KMS-11 (cell line): ENCODE data around the gene NKAIN4.

ENCODE experiments used
- H2AFZ ChIP-seq: fragments of 200-600 bp; sonication (generic); 2 replicates; pipeline ENCODE4 v1.6.1; 2016; ENCODE audit warnings: antibody characterized with exemption, mixed run types, low read depth
- H3K27ac ChIP-seq: fragments of 200-600 bp; sonication (generic); 2 replicates; pipeline ENCODE4 v1.6.1; 2016; ENCODE audit warnings: mild to moderate bottlenecking, mixed run types
- H3K27me3 ChIP-seq: fragments of 200-600 bp; sonication (generic); 2 replicates; pipeline ENCODE4 v1.6.1; 2017; ENCODE audit warnings: mild to moderate bottlenecking, low read depth, mixed run types, moderate library complexity; ENCODE audit not compliant: insufficient read depth
- H3K36me3 ChIP-seq: fragments of 200-600 bp; sonication (generic); 2 replicates; pipeline ENCODE4 v1.6.1; 2017; ENCODE audit warnings: mild to moderate bottlenecking, mixed run types; ENCODE audit not compliant: insufficient read depth
- H3K4me1 ChIP-seq: fragments of 200-600 bp; sonication (generic); 2 replicates; pipeline ENCODE4 v1.6.1; 2016; ENCODE audit warnings: mild to moderate bottlenecking, low read depth, mixed run types; ENCODE audit not compliant: poor library complexity, severe bottlenecking
- H3K4me2 ChIP-seq: fragments of 200-600 bp; sonication (generic); 2 replicates; pipeline ENCODE4 v1.7.0; 2016; ENCODE audit warnings: mild to moderate bottlenecking, mixed run types
- H3K4me3 ChIP-seq: fragments of 200-600 bp; sonication (generic); IDR thresholded peaks from 2 replicates; pipeline ENCODE4 v1.6.1; 2017; ENCODE audit warnings: low read depth, low read length, mixed read lengths; ENCODE audit not compliant: insufficient read depth
- H3K79me2 ChIP-seq: fragments of 200-600 bp; sonication (generic); 2 replicates; pipeline ENCODE4 v1.6.1; 2016; ENCODE audit warnings: low read depth, mixed run types; ENCODE audit not compliant: insufficient read depth
- H3K9ac ChIP-seq: fragments of 200-600 bp; sonication (generic); 2 replicates; pipeline ENCODE4 v1.6.1; 2016; ENCODE audit warnings: mild to moderate bottlenecking, mixed run types
- H4K20me1 ChIP-seq: fragments of 200-600 bp; sonication (generic); 2 replicates; pipeline ENCODE4 v1.6.1; 2016; ENCODE audit warnings: mild to moderate bottlenecking, mixed run types; ENCODE audit not compliant: insufficient read depth
- CTCF ChIP-seq: fragments of 200-600 bp; sonication (generic); conservative IDR thresholded peaks from 2 replicates; pipeline ENCODE4 v1.6.1; 2017; ENCODE audit warnings: low read depth, mild to moderate bottlenecking, antibody characterized with exemption, low read length, moderate library complexity, mixed read lengths

NKAIN4 gene

DNA sequence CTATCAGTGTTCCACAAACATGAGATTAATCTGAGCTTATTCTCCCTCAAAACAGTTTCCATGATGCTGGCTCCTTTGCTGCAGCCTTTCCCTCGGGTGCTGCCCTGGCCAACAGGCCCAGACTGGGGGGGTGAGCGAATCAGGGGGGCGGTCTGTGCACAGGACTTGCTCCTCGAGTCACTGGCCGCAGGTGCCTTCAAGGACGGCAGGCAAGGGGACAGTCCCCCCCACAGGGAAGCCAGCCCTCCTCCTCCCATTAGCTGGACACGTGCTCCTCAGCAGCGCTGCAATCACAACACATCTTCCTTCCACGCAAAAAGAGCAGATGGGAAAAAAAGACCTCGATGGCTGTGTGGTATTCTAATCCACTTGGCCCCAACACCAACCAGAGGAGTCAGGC is 48.4 kb downstream of the NKAIN4 start:
- Histone ChIP-seq H3K36me3 (peaks cover 33% of the 10 kb centered on the region; the same call in 1 of the 2 replicates), H3K4me3 (no peak overlapping the region), H4K20me1 (peaks cover 19% of the 10 kb centered on the region), H3K4me2 (no peak overlapping the region), H3K79me2 (peaks cover 83% of the 10 kb centered on the region), H3K9ac (no peak overlapping the region), H3K4me1 (peaks cover 25% of the 10 kb centered on the region), H3K27ac (no peak overlapping the region), H3K27me3 (no peaks in the 10 kb centered on the region), H2AFZ (no peak overlapping the region)
- TF ChIP-seq CTCF = no peak

- H3K79me2 ChIP-seq = peaks cover 83% of the 10 kb centered on the region; the same call in 1 of the 2 replicates
- H2AFZ ChIP-seq = no peak overlapping the region
- no peaks in the 10 kb centered on the region for H3K27me3 ChIP-seq
- peaks cover 17% of the 10 kb centered on the region for H3K4me1 ChIP-seq
- no peak for TF ChIP-seq CTCF
- H3K36me3 ChIP-seq = peaks cover 27% of the 10 kb centered on the region; the same call in 1 of the 2 replicates
- no peak overlapping the region for H3K9ac ChIP-seq
- peaks cover 18% of the 10 kb centered on the region; the same call in 1 of the 2 replicates for H4K20me1 ChIP-seq
- H3K4me2 ChIP-seq = no peak overlapping the region
- no peak overlapping the region for H3K4me3 ChIP-seq
- no peak overlapping the region for H3K27ac ChIP-seq
Observed at GRCh38 chr20:63204362-63204761, 49.9 kb downstream of the NKAIN4 start.

GRCh38 chr20:63202811-63203526 is 51.3 kb downstream of the NKAIN4 start:
- no peak overlapping the region for H3K27ac ChIP-seq
- H4K20me1 ChIP-seq = peaks cover 21% of the 10 kb centered on the region

GRCh38 chr20:63202021-63202420 is 52.2 kb downstream of the NKAIN4 start:
- Histone ChIP-seq H3K27me3 (no peaks in the 10 kb centered on the region), H3K9ac (no peak overlapping the region), H2AFZ (no peak overlapping the region), H3K27ac (no peak overlapping the region), H3K79me2 (peaks cover 84% of the 10 kb centered on the region; the same call in 1 of the 2 replicates), H3K4me1 (no peaks in the 10 kb centered on the region), H3K4me2 (no peak overlapping the region), H3K36me3 (peaks cover 20% of the 10 kb centered on the region; the same call in 1 of the 2 replicates), H4K20me1 (peaks cover 25% of the 10 kb centered on the region), H3K4me3 (no peak overlapping the region)
- TF ChIP-seq CTCF = no peak

More at GRCh38 chr20:63202811-63203526, 51.3 kb downstream of the NKAIN4 start:
- Histone ChIP-seq H3K4me1 (peaks cover 3% of the 10 kb centered on the region), H2AFZ (no peak overlapping the region), H3K9ac (no peak overlapping the region), H3K4me3 (no peak overlapping the region), H3K79me2 (peaks cover 82% of the 10 kb centered on the region; the same call in 1 of the 2 replicates), H3K4me2 (no peak overlapping the region), H3K27me3 (no peaks in the 10 kb centered on the region), H3K36me3 (peaks cover 25% of the 10 kb centered on the region; the same call in 1 of the 2 replicates)
- no peak for TF ChIP-seq CTCF
